ENCODE data around the gene CDK5RAP1.
"Not testable (repeated sequence)": the region's sequence is repeated elsewhere in the genome, so short reads cannot be mapped to it uniquely, and the experiment has no call there.

Gene CDK5RAP1

GRCh38 chr20:33394718-33395117 is 6.6 kb downstream of the CDK5RAP1 start:
- H3K27ac ChIP-seq (ENCODE audit: low read depth, low read length): no peak overlapping the region
- no peaks in the 10 kb centered on the region for H3K9me3 ChIP-seq (ENCODE audit: control insufficient read depth, insufficient read depth, low read length)
- TF ChIP-seq CTCF (IDR thresholded peaks at IDR 0.05; ENCODE audit: low read depth, low read length, poor library complexity, severe bottlenecking) (no peak), EZH2phosphoT487 (IDR thresholded peaks at IDR 0.05; ENCODE audit: borderline replicate concordance, low read length) (no peak)
- H3F3A ChIP-seq (ENCODE audit: control insufficient read depth, insufficient read depth): no peaks in the 10 kb centered on the region
- peaks cover 49% of the 10 kb centered on the region for H3K79me2 ChIP-seq (ENCODE audit: control insufficient read depth, low read length)
- H4K20me1 ChIP-seq (ENCODE audit: control insufficient read depth, insufficient read depth, low read depth, low read length): peaks cover 10% of the 10 kb centered on the region
- H3K4me1 ChIP-seq (ENCODE audit: control insufficient read depth, low read length): peaks cover 6% of the 10 kb centered on the region
- H3K4me2 ChIP-seq (ENCODE audit: low read length): no peak overlapping the region
- H3K27me3 ChIP-seq (ENCODE audit: control insufficient read depth, low read length): no peaks in the 10 kb centered on the region
- H3K36me3 ChIP-seq (ENCODE audit: control insufficient read depth, low read length): peaks cover 73% of the 10 kb centered on the region
- H3K4me3 ChIP-seq (ENCODE audit: low read length): no peak overlapping the region
- H3K9me2 ChIP-seq (replicated peaks; ENCODE audit: control insufficient read depth, low read length): no peaks in the 10 kb centered on the region

- H3K9me2 ChIP-seq (replicated peaks; ENCODE audit: control insufficient read depth, low read length): no peaks in the 10 kb centered on the region
- no peaks in the 10 kb centered on the region for H3K4me1 ChIP-seq (ENCODE audit: control insufficient read depth, low read length)
- no peak for TF ChIP-seq CTCF (IDR thresholded peaks at IDR 0.05; ENCODE audit: low read depth, low read length, poor library complexity, severe bottlenecking)
- no peak for TF ChIP-seq EZH2phosphoT487 (IDR thresholded peaks at IDR 0.05; ENCODE audit: borderline replicate concordance, low read length)
- H4K20me1 ChIP-seq (ENCODE audit: control insufficient read depth, insufficient read depth, low read depth, low read length): peaks cover 7% of the 10 kb centered on the region; the same call in 1 of the 2 replicates
- H3K9me3 ChIP-seq (ENCODE audit: control insufficient read depth, insufficient read depth, low read length): no peaks in the 10 kb centered on the region
- no peaks in the 10 kb centered on the region for H3K27me3 ChIP-seq (ENCODE audit: control insufficient read depth, low read length)
- H3F3A ChIP-seq (ENCODE audit: control insufficient read depth, insufficient read depth): no peaks in the 10 kb centered on the region
- H3K79me2 ChIP-seq (ENCODE audit: control insufficient read depth, low read length): peaks cover 38% of the 10 kb centered on the region
- no peak overlapping the region for H3K4me3 ChIP-seq (ENCODE audit: low read length)
- peaks cover 67% of the 10 kb centered on the region for H3K36me3 ChIP-seq (ENCODE audit: control insufficient read depth, low read length)
- H3K4me2 ChIP-seq (ENCODE audit: low read length): no peak overlapping the region
- no peak overlapping the region for H3K27ac ChIP-seq (ENCODE audit: low read depth, low read length)
Observed at GRCh38 chr20:33393609-33394008, 7.7 kb downstream of the CDK5RAP1 start.

GRCh38 chr20:33391722-33392415 is 9.4 kb downstream of the CDK5RAP1 start:
- Histone ChIP-seq H4K20me1 (ENCODE audit: control insufficient read depth, insufficient read depth, low read depth, low read length) (no peaks in the 10 kb centered on the region; the same call in 1 of the 2 replicates), H3K4me2 (ENCODE audit: low read length) (no peak overlapping the region), H3K27me3 (ENCODE audit: control insufficient read depth, low read length) (no peaks in the 10 kb centered on the region), H3K9me2 (replicated peaks; ENCODE audit: control insufficient read depth, low read length) (no peaks in the 10 kb centered on the region), H3F3A (ENCODE audit: control insufficient read depth, insufficient read depth) (no peaks in the 10 kb centered on the region), H3K4me1 (ENCODE audit: control insufficient read depth, low read length) (no peaks in the 10 kb centered on the region), H3K9me3 (ENCODE audit: control insufficient read depth, insufficient read depth, low read length) (no peaks in the 10 kb centered on the region), H3K79me2 (ENCODE audit: control insufficient read depth, low read length) (peaks cover 21% of the 10 kb centered on the region), H3K4me3 (ENCODE audit: low read length) (no peak overlapping the region), H3K27ac (ENCODE audit: low read depth, low read length) (no peak overlapping the region), H3K36me3 (ENCODE audit: control insufficient read depth, low read length) (peaks cover 68% of the 10 kb centered on the region)
- no peak for TF ChIP-seq CTCF (IDR thresholded peaks at IDR 0.05; ENCODE audit: low read depth, low read length, poor library complexity, severe bottlenecking)
- no peak for TF ChIP-seq EZH2phosphoT487 (IDR thresholded peaks at IDR 0.05; ENCODE audit: borderline replicate concordance, low read length)

GRCh38 chr20:33389326-33389725 is 12.0 kb downstream of the CDK5RAP1 start:
- not testable (repeated sequence) for H3K9me3 ChIP-seq (ENCODE audit: control insufficient read depth, insufficient read depth, low read length); H4K20me1 ChIP-seq (ENCODE audit: control insufficient read depth, insufficient read depth, low read depth, low read length); H3K27ac ChIP-seq (ENCODE audit: low read depth, low read length); H3K4me3 ChIP-seq (ENCODE audit: low read length); H3K4me1 ChIP-seq (ENCODE audit: control insufficient read depth, low read length); H3F3A ChIP-seq (ENCODE audit: control insufficient read depth, insufficient read depth); H3K9me2 ChIP-seq (replicated peaks; ENCODE audit: control insufficient read depth, low read length); H3K27me3 ChIP-seq (ENCODE audit: control insufficient read depth, low read length); H3K79me2 ChIP-seq (ENCODE audit: control insufficient read depth, low read length); H3K4me2 ChIP-seq (ENCODE audit: low read length)
- H3K36me3 ChIP-seq (ENCODE audit: control insufficient read depth, low read length): peaks cover 66% of the 10 kb centered on the region
